Measurements from ENCODE around the gene SRBD1.

SRBD1 gene

GRCh38 chr2:45343251-45344017 is 267.6 kb downstream of the SRBD1 start:
- no peak overlapping the region for H3K4me3 ChIP-seq (ENCODE audit: control insufficient read depth, low read depth, low read length)
- no peak for TF ChIP-seq CTCF (IDR thresholded peaks at IDR 0.05; ENCODE audit: control insufficient read depth, insufficient read depth, low read depth, low read length, missing control alignments)
- DNase-seq (ENCODE audit: low read depth): no peak

GRCh38 chr2:45340318-45340717 is 270.7 kb downstream of the SRBD1 start:
- no peak for DNase-seq (ENCODE audit: low read depth)
- TF ChIP-seq CTCF (IDR thresholded peaks at IDR 0.05; ENCODE audit: control insufficient read depth, insufficient read depth, low read depth, low read length, missing control alignments): no peak

GRCh38 chr2:45339253-45339652 is 271.8 kb downstream of the SRBD1 start:
- no peak for TF ChIP-seq CTCF (IDR thresholded peaks at IDR 0.05; ENCODE audit: control insufficient read depth, insufficient read depth, low read depth, low read length, missing control alignments)
- no peak overlapping the region for H3K4me3 ChIP-seq (ENCODE audit: control insufficient read depth, low read depth, low read length)
- no peak for DNase-seq (ENCODE audit: low read depth)

More at GRCh38 chr2:45340318-45340717, 270.7 kb downstream of the SRBD1 start:
- H3K4me3 ChIP-seq (ENCODE audit: control insufficient read depth, low read depth, low read length): no peak overlapping the region

All from AG09309 (cell line).